GM19467 (cell line): ENCODE results near the gene E2F2.
"Not testable (repeated sequence)": the region's sequence is repeated elsewhere in the genome, so short reads cannot be mapped to it uniquely, and the experiment has no call there.

ENCODE experiments used
- ATAC-seq: cut with Tn5 transposase; IDR thresholded peaks from one replicate; pipeline ENCODE4 v1.9.1; 2021; ENCODE audit warnings: mild to moderate bottlenecking, moderate library complexity; ENCODE audit not compliant: unreplicated experiment

Gene E2F2

DNA sequence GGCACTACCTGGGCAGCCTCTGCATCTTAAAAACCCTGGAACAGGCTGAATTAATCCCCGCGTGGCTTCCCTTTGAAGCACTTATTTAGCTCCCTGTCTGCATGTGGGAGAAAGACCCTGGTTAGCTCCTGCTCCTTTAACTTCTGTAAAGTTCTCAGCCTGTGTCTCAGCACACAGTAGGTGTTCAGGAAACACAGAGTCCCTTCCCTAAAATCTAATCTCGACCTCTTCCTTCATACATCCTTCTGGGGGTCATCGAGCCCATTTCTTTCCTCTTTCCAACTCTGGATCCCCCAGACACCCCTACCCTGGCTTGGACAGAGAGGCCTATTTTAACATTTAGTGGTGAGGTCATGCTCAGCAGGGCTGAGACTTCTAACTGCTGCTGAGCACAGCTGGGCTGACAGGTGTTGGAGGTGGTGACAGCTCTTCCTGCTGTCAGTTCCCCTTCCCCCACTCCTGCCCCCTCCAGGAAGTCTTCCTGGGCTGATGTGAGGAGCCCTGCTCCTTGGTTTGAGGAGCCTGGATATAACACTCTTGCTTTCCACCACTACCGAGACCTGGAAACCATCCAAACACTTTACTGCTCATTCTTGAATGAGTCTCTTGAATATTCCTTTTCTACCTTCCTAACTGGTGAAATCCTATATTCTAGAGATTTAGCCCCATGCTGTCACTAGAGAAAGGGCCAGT lies 5.3 kb downstream of the E2F2 start:
- ATAC-seq: no peak

DNA sequence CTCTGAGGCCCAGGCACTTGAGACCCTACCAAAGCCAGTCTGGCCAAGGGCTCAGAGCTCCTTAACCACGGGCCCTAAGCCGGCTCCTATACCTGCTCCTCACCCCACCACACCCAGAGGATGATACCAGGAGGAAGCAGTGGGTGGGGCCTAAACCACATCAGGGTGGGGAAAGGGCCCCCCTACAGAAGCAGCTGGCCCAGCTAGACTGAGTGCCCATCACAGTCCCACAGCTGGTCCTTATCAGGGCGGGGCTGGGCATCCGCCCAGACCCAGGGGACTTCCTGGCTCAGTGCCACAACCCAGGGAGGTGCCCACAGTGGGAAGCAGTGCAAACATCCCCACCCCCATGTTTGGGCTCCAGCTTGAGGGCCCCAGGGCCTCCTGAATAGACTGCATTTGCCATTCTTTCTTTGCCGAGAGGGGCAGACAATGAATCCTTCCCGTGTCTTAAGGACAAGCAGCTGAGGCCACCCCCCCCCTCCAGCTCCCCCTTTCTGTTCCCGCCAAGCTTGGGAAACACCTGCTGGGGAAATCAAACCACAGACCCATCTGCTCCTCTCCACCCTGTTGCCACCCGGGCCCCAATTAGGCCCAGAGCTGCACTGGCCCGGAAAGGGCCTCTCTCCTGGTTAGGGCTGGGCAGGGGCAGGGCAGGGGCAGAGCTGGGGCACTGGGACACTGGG lies 6.2 kb downstream of the E2F2 start:
- ATAC-seq: no peak

GRCh38 chr1:23524163-23524562 lies 6.9 kb downstream of the E2F2 start:
- ATAC-seq: no peak

- no peak for ATAC-seq
Measured at GRCh38 chr1:23522244-23522982, 8.6 kb downstream of the E2F2 start.

GRCh38 chr1:23521588-23521987 lies 9.4 kb downstream of the E2F2 start:
- ATAC-seq: no peak

- no peak for ATAC-seq
Measured at GRCh38 chr1:23517581-23517980, 13.5 kb downstream of the E2F2 start.

- no peak for ATAC-seq
Measured at GRCh38 chr1:23515905-23516304, 15.1 kb downstream of the E2F2 start.

DNA sequence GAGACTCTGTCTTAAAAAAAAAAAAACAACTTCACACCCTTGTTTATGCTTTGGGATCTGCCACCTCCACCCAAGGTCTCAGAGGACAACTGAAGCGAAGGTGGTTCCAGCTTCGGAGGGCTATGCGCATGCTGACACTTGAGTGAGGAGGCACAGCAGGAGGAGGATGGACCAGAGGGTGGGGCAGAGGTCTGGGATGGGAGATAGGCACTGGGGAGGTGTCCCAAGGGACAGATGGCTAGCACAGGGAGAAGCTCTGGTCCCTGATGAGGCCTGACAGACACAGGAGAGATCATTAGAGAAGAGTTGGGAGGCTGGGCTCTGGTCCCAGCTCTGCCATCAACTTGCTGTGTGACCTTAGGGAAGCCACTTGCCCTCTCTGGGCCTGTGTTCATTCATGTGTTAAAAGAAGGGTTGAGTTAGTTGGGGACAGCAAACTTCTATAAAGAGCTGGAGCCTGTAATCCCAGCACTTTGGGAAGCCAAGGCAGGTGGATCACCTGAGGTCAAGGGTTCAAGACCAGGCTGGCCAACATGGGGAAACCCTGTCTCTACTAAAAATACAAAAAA lies 16.8 kb downstream of the E2F2 start:
- ATAC-seq: no peak

- ATAC-seq: no peak
Measured at GRCh38 chr1:23509896-23510295, 21.1 kb downstream of the E2F2 start.

DNA sequence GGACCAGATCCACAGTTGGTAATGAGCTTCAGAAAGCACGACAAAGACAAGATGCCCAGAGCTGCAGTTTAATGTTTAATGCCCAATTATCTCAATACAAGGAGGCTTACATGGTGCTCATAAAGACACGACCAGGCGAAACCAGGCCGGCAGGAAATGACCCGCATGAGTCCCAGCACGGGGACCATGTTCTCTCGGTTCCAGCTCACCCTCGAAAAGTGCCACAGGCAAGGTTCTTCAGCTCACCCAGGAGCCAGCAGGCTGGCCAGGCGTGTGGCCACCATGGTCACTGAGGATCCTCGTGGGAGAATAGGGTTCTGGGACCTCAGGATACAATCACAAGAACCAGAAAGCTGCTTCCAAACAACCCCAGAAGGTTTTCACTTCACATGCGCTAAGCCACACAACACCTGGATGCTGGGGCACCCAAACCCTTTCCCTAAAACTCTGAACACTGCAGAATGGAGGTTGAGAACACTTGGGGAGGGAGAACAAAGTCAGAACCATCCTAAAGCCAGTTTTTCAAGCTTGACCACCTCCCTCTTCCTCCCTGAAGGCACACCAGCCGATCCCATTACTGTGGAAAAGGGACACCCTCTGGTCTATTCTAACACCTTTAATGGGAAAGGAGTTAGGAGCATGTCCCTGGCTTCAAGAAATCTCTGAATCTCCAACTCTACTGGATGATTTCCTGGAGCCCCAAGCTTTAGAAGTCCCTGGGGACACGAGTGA lies 24.5 kb downstream of the E2F2 start:
- ATAC-seq: no peak

DNA sequence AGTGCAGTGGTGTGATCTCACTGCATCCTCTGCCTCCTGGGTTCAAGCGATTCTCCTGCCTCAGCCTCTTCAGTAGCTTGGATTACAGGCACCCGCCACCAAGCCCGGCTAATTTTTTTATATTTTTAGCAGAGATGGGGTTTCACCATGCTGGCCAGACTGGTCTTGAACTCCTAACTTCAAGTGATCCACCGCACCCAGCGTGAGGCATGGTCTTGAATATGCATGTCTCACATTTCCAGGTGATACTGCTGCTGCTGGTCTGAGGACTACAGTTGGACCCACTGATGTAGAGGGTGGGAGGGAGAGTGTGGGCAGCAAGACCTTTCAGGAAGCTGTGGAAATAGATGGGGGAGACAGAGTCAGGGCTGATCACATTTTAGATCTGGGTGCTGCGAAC lies 25.2 kb downstream of the E2F2 start:
- ATAC-seq: no peak

DNA sequence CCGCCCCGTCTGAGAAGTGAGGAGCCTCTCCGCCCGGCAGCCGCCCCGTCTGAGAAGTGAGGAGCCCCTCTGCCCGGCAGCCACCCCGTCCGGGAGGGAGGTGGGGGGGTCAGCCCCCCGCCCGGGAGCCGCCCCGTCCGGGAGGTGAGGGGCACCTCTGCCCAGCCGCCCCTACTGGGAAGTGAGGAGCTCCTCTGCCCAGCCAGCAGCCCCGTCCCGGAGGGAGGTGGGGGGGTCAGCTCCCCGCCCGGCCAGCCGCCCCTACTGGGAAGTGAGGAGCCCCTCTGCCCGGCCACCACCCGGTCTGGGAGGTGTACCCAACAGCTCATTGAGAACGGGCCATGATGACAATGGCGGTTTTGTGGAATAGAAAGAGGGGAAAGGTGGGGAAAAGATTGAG lies 26.9 kb downstream of the E2F2 start:
- ATAC-seq: not testable (repeated sequence)

- no peak for ATAC-seq
Measured at GRCh38 chr1:23502951-23503350, 28.1 kb downstream of the E2F2 start.

GRCh38 chr1:23500466-23500865 lies 30.6 kb downstream of the E2F2 start:
- ATAC-seq: no peak

GRCh38 chr1:23497777-23498439 lies 33.1 kb downstream of the E2F2 start:
- ATAC-seq: no peak

DNA sequence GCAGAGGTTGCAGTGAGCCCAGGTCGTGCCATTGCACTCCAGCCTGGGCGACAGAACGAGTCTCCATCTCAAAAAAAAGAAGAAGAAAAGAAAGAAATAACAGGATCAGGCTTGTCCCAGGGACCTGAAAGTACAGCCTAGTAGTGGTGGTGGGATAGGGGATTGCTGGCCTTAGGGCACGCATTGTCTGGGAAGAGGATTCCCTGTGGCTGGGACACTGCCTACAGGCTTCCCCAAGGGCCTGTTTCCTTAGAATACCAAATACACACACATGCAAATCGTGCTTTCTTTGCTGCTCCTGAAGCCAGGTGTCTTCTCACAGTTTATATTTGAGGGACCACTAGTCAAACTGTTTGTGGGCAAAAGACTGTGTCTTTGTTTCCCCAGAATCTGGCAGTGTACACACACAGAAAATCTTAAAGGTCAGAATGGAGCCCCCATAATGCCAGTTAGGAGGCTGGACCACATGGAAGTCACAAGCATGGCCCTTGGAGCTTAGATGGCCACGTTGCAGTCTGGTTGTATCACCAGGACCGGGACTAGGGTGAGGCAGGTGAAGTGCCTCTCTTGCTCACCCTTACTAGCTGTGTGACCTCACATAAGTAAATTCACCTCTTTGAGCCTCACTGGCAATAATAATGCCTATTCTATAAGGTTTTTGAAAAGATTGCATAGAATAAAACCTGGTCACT lies 34.4 kb downstream of the E2F2 start:
- ATAC-seq: no peak

DNA sequence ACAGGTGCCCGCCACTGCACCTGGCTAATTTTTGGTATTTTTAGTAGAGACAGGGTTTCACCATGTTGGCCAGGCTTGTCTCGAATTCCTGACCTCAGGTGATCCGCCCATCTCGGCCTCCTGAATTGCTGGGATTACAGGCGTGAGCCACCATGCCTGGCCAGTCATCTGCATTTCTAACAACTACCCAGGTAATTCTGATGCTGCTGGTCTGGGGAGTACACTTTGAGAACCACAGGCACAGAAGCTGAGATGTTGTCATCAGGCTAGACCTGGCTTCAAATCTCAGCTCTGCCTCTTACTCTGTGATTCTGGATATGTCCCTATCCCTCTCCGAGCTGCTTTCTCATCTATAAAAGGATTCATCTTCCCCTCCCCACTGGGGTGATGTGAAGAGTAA lies 36.2 kb downstream of the E2F2 start:
- not testable (repeated sequence) for ATAC-seq

- not testable (repeated sequence) for ATAC-seq
Measured at GRCh38 chr1:23492776-23493175, 38.3 kb downstream of the E2F2 start.

GRCh38 chr1:23492132-23492720 lies 38.8 kb downstream of the E2F2 start:
- ATAC-seq: no peak
